ENCODE measurements around the gene PLPPR3.

Gene PLPPR3

DNA sequence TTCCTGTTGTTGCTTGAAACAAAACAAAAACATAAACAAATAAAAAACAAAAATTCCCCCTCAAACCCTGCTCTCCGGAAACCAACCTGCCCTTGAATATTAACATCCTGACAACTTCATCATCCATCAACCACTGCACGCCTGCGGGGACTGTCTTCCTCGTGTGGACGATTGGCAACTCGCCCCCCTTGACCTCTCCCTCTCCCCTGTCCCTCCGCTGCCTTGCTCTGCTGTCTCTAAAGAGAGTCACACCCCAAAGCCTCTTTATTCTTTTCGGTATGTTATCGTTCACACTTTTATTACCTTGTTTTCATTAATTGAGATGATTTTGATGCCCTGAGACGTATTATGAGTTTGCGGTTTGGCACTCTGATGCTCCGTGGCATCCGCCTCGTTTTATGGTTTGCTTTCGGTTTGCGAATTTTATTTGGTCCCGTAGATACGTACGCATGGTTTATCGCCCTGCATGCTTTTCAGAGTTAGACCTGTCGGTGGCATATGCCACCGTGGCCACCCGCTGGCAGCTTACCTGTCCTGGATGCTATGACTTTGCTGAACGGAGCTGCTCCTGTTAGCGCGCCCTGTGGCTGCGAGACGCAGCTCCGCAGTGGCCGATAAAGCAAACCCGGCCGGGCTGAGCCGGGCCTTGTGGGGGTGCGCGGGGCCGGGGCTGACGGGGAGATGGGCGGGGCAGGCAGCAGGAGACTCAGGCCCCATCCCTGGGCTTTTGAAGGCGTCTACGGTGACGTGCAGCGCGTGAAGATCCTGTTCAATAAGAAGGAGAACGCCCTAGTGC, 13.9 kb downstream of the PLPPR3 start:
- DNase-seq = no peak

DNA sequence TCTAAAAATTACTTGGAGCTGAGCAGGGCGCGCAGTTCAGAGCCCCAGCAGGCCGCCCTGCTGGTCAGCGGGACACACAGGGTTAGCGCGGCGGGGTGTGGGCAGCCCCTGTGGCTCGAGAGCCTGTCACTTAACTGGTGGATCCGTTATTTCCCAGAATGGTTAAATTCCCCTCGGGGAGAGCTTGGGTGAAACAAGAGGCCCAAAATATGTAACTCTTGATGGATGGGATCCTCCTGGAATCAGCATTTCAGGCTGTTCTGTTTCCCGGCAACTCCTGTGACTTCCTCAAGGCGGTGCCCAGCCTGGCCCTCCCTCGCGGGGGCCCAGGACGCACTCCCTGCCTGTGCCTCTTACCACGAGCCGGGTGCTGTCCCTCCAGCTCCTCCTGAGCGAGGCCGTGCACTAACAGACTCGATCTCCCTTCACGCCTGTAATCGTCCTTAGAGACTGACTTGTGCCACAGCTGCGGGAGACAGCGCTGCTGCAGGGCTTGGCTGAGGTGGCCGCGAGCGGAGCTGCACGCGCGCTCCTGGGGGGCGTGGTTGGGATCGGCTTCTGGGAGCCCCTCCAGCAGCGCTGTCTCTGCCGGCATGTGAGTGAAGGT, 14.8 kb downstream of the PLPPR3 start:
- no peak for DNase-seq

DNA sequence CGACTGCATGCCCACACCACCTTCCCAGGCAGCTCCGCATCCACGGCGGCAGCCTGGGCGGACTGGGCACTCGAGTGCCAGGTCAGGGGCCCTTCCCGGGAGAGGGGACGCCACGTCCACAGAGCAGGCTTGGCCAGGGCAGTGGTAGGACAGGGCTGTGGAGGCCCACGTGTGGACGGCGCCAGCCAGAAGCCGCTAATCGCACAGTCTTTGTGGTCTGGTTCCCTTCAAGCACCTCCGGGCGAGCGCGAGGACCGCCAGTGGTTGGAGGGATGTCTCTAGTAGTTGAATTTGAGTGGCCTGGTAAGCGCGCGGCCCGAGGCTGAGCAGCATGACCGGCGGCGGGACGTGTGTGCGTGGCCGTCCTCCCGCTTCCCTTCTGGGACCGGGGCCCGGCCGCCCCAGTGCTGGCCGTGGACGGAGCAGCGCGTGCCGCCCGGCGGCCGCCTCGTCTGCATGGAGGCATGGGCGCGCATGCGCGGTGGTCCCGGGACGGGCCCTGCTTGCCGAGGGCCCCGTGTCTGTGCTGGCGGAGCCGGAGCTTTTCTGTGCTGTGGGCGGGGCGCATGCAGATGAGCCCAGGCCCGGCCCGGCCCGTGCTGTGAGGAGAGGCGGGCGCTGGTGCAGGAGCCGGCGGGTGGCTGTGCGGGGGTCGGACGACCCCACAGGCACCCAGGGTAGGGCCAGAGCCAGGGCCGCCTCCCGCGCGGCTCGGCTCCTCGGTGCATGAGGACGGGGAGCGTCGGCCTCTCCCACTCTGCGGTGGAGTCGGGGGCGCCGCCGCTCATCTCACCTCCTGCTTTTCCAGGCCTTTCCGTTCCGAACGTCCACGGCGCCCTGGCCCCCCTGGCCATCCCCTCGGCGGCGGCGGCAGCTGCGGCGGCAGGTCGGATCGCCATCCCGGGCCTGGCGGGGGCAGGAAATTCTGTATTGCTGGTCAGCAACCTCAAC, 15.9 kb downstream of the PLPPR3 start:
- DNase-seq = no peak

DNA sequence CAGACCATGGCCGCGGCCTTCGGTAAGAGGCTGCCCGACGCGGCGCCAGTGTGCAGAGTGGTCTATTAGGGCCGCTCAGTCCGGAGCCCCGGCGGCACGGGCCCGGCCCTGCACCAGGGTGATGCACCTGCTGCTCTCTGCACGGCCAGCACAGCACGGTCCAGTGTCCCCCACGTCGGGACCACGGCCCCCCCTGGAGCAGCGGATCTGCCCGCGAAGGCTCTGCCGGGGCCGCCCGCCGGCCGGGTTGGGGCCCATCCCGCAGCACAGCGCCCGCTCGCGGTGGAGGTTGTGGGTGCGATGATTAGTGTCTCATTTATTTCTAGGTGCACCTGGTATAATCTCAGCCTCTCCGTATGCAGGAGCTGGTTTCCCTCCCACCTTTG, 16.6 kb downstream of the PLPPR3 start:
- no peak for DNase-seq

DNA sequence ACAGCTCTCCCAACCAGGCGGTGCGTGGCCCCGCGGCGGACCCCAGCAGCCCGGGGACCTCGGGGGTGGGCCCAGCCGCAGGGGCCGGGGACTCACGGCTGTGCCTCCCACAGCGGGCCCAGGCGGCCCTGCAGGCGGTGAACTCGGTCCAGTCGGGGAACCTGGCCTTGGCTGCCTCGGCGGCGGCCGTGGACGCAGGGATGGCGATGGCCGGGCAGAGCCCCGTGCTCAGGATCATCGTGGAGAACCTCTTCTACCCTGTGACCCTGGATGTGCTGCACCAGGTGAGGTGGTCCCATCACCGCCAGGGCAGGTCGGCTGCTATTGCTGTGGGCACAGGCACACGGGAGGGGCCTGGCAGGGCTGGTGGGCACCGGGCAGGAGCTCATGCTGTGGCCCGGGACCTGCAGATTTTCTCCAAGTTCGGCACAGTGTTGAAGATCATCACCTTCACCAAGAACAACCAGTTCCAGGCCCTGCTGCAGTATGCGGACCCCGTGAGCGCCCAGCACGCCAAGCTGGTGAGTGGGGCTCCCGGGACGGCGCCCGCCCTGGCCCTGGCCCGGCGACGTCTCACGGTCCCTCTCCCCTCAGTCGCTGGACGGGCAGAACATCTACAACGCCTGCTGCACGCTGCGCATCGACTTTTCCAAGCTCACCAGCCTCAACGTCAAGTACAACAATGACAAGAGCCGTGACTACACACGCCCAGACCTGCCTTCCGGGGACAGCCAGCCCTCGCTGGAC, 17.2 kb downstream of the PLPPR3 start:
- no peak for DNase-seq

DNA sequence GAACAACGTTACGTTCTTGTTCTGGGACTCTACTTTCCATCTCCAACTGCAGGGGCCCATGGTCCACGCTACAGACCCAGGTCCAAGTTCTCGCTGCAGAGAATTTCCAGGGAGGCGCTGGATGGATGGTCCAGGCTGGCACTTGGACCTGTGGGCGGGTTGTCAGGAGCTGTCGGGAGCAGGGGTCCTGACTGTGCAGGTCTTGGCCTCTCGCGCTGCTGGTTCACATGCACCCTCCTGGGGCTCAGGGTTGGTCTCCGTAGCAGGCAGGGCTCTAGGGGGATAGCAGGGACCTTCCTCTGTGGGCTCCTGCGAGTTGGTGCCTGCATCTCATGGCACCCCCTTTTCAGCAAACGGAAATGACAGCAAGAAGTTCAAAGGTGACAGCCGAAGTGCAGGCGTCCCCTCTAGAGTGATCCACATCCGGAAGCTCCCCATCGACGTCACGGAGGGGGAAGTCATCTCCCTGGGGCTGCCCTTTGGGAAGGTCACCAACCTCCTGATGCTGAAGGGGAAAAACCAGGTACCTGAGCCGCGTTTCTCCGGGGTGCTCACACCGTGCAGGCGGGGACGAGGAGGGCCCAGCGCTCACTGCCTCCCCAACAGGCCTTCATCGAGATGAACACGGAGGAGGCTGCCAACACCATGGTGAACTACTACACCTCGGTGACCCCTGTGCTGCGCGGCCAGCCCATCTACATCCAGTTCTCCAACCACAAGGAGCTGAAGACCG, 17.9 kb downstream of the PLPPR3 start:
- DNase-seq = no peak

DNA sequence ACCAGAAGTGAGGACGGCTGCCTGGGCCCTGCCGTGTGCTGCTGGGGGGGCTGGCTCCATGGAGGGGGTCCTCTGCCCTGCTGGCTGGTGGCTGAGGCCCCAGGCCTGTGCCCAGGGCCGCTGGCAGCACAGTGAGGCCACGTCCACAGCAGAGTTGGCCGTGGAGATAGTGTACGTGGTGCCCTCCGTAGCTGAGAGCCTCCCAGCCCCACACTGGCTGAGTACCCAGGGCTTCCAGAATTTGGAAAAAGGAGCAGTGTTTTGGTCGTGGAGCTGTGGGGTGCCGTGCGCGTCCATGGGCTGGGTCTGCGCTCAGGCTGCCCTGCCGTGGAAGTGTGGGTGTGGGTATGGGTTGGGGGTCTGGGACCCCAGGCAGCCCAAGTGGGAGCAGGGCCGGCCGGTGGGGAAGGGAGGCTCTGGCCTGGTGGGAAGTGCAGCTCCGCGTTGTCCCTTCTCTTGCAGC, 18.6 kb downstream of the PLPPR3 start:
- no peak for DNase-seq

DNA sequence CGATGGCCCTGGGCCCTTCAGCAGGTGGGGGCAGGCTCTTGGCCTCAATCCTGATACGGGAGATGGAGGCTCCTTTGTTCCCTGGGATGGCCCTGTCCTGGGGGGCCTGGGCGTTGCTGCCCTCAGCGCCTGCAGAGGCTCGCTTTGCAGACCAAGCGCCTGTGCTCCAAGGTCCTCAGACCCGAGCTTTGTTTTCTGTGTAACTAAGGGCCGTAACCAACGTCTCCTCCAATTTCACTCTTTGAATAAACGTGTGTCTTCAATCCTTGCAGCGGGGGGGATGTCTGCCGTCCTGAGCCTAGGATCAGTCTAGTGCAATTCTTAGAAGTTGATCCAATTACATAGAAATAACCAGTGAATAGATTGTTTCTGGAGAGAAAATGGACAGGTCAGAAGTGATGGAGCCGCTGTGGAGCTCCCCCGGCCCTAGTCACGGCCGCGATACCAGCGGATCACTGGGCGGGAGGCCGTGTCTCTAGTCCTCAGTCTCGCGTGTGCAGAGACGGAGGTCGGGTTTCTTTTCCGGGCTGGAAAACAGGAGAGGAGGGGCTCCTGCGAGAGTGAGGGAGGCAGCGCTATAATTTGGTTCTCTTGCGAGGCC, 19.2 kb downstream of the PLPPR3 start:
- peak; percentile 27 for DNase-seq

DNA sequence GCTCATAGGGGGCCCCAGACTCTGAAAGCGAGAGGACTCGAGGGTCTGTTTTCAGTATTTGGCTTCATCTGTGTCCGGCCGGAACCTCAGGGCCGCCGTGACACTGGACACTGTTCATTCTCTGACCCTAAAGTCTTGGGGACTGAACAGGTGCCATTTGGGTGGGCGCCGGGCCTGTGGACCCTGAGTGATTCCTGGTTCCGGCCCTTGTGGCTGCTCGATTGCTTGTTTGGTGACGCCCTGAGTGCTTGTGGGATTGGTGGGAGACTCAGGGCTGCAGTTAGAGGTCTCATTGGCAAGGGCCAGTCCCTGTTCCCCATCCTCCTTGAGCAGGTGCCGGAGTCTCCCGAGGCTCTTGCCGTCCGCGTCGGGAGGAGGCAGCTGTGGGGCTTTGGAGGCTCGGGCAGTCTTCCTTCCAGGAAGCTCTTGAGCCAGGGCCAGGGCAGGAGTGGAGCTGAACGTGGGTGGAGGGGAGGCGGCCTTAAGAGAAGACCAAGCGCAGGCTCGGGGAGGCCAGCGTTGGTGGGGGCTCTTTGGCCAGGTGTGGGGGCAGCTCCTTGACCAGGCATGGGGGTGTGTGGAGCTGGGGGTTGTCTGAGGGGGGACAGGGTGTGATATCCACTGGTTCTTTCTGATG, 19.8 kb downstream of the PLPPR3 start:
- no peak for DNase-seq

DNA sequence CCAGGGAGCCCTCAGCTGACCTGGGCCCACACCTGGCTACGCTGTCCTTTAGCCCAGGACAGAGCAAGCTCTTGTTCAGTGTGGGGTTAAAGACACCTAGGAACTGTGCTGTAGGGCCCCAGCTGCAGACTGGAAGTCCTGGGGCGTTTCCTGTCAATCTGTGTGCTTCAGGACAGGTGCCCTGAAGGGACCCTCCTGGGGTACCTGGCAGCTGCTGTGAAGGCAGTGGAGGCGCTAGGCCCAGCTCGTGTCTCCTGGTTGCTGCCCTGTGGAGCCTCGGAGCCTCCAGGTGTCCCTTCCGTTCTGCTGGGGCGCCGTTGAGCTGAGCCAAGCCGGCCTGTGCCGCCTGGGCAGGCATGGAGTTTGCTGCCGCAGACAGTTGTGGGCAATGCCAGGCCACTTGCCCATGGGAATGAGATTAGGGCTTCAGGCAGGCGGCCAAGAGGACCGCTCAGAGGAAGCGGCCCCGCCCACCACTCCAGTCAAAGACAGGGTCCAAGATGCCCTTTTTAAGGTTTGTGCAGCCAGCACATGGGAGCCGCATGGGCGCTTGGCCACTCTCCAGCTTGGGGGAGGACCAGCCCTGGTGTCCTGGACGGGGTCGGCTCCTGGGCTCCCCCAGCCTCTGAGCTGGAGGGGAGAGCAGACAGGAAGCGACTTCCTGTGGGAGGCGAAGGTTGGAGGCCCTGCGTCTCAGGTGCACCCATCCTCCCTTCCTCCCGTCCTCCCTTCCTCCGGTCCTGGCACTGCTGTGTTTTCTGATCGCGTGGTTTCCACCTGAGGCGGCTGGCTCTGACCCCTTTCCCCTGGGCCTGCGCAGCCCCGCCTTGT, 20.5 kb downstream of the PLPPR3 start:
- peak; percentile 27 for DNase-seq

DNA sequence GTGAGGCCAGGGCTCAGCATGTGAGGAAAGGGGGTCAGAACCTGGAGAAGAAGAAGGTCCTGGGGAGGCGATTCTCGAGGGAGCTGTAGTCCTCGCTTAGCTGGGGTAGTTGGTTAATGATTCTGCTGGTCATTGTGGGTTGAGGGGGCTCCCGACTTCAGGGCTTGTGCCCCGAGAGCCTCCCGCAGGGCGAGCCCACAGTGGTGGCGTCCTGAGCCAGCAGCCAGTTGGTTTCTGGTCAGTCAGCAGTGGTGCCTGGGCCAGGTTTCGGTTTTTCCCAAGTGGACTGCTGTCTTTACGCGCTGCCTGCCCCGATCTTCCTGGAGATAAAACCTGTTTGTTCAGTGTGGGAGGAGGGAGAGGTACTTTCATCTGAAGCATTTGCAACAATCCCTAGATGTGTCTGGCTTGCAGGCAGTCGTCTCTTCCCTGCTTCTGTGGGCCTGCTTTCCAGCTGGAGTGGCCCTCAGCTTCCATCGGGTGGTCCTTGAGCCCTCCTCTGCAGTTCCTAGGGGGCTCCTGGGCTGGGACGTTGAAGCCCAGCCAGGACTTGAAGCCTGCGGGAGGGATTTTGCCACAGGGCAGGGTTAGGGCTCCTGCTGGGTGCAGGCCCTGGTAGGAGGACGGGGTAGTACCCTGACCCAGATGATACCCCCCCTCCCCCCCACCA, 21.3 kb downstream of the PLPPR3 start:
- DNase-seq = no peak

DNA sequence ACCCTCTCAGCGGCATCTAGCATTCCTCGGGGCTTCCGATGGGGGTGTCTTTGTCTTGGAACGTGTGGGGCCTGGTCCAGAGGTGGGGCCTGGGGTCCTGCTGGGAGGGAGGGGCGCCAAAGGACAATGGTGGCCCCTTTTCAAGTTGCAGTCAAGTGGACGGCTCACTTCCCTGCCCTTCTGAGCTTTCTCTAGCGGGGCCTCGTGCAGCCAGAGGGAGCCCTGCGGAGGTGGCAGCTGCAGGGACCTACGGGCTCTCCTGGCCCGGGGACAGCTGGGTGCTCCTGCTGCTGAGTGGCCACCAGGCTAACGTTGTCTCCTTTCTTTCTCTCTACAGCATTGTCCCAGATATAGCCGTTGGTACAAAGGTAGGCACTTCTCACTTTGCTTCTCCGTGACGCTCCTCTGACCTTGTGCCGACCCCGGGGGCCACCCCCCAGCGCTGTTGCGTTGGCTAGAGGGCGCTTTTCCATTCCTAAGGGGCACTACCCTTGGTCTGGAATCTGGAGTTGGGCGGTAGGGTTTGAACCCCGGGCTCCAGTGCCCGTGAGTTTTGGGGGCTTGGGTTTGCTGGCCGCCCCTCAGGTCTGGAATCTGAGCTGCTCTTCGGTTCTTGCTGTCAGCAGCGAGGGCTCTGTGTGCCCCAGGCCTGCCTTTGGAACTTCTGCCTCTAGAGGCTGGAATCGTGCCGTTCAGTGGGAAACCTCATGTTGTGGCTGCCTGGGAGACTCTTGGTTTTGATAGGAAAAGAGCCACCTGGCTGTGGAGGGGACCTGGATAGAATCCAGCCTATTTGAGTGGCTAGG, 22.5 kb downstream of the PLPPR3 start:
- peak; percentile 58 for DNase-seq

DNA sequence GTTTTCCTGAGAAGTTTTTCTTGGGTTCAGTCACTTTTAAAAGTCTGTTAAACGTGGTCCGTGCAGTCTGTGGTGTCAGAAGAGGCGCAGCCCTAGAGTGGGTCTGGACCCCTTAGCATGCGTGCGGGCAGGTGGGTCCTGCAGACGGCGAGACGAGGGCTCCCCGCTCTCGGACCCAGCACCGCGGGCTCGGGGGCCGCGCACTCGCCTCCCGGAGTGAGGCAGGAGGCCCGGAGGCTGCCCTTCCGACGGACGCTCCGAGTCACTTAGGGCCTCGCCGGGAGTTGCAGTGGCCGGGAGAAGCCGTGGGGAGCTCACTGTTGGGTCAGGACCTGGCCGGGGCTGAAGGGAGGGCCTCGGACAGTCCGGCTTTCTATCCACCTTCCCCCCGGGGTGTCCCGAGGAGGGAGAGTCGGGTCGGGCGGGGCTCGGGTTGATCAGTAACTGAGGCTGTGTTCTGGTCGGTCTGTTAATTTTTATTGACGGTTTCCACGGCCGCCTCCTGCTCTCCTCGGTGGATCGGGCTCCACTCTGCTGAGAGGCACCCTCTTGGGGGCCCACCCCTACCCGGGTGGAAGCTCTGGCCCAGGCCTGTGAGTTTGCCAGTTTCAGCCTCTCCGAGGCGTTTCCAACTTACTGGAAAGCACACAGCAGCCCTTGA, 23.2 kb downstream of the PLPPR3 start:
- no peak for DNase-seq

DNA sequence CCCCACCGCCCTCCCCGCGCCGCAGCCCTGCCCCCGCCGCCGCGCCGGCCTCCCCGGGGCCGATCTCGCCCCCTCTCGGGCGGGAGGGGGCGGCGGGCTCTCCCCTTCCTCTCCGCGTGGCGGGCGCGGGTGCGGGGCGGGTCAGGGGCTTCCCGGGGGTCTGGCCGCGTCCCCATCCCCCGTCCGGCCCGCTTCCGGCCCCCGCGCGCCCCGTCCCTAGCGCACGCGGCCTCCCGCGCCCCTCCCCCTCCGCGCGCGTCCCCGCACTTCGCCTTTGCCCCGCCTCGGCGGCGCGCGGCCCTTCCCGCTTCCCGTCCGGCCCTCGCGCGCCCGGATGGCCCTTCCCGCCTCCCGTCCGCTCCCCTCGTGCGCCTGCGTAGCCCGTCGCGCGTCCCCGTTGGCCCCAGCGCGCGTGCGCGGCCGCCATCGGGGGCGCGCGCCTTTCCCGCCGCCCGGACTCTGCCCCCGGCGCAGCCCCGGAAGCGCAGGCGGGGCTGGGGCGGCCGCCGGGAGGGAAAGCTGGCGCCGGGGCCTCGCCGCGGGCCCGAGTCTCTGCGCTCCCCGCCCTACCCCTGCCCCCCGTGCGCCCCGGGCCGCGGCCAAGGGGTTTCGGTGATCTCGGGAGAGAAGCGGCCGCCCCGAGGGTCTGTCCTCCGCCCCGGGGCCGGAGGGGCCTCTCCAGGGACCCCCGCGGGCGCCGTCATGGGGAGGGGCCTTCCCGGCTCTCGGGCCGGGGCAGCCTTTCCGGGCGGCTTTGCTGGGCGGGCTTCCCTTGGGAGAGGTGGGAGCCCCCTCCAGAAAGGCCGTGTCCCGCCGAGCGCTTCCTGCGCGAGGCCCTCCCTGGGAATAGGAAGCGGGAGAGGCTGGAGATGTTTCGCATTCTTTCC, 24.0 kb downstream of the PLPPR3 start:
- peak; percentile 94 for DNase-seq

DNA sequence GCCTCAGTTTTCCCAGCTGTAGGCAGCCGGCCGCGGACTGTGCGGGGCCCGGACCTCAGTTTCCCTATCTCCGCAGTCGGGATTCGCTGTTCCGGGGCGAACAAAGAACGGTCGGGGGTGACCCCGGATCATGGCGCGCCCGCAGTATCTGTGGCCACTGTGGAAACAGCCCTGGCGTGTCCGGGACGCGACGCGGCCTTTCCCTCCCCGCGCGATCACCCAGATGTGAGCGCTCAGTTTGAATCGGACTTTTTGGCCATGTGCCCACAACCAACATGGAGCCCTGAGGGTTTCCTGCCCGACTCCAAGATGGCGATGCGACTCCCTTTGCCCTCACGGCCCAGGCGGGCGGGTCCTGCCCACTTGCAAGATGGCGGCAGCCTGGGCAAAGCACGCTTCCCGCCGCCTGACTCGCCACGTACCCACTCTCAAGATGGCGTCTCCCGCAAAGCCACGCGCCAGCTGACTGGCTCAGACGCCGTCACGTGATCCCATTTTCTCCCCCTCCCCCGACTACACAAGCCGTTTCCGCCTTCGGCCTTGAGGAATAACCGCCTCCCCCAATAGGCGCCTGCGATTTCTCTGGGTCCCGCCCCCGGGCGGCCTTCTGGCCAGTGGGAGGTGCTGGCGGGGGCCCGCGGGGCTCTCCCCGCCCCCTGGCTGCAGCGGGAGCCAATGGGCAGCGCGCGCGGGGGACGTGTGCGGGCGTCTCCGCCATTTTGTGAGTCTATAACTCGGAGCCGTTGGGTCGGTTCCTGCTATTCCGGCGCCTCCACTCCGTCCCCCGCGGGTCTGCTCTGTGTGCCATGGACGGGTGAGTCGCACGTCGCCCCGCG, 24.8 kb downstream of the PLPPR3 start, which contains the start of gene PTBP1:
PTBP1 (plus strand) TSS at position 761 of the 836 bp plus-strand sequence; CDS start at position 807, 46 bp downstream.
- peak; percentile 100 for DNase-seq
